GM19463 (cell line): ENCODE measurements around the gene SFXN4.
"Not testable (repeated sequence)": the region's sequence is repeated elsewhere in the genome, so short reads cannot be mapped to it uniquely, and the experiment has no call there.

ENCODE experiments used
- ATAC-seq: cut with Tn5 transposase; IDR thresholded peaks from one replicate; pipeline ENCODE4 v1.9.1; 2021; ENCODE audit warnings: mild to moderate bottlenecking, moderate library complexity; ENCODE audit not compliant: unreplicated experiment

SFXN4 gene

GRCh38 chr10:119190954-119191785 is 25.7 kb upstream of the SFXN4 start:
- no peak for ATAC-seq

- ATAC-seq: no peak
These were observed 24.8 kb upstream of the SFXN4 start for GRCh38 chr10:119190353-119190752.

- peak; percentile 71 for ATAC-seq
These were observed 24.3 kb upstream of the SFXN4 start for GRCh38 chr10:119189811-119190282.

GRCh38 chr10:119183664-119184412 is 18.3 kb upstream of the SFXN4 start:
- ATAC-seq: no peak

- ATAC-seq: not testable (repeated sequence)
These were observed 15.4 kb upstream of the SFXN4 start for GRCh38 chr10:119180850-119181400.

- ATAC-seq: peak; percentile 92
These were observed 13.0 kb upstream of the SFXN4 start, which contains the start of gene PRDX3 for GRCh38 chr10:119178372-119179119. PRDX3 (minus strand) TSS chr10:119178812; CDS start chr10:119178790, 22 bp downstream.

GRCh38 chr10:119177708-119178371 is 12.3 kb upstream of the SFXN4 start:
- no peak for ATAC-seq

GRCh38 chr10:119176166-119176565 is 10.7 kb upstream of the SFXN4 start:
- ATAC-seq: no peak

GRCh38 chr10:119174109-119174508 is 8.6 kb upstream of the SFXN4 start:
- no peak for ATAC-seq

- no peak for ATAC-seq
These were observed 1.5 kb upstream of the SFXN4 start for GRCh38 chr10:119167041-119167440.

GRCh38 chr10:119166564-119166963 is 1.1 kb upstream of the SFXN4 start:
- no peak for ATAC-seq

GRCh38 chr10:119166118-119166500 is 595 bp upstream of the SFXN4 start:
- no peak for ATAC-seq

GRCh38 chr10:119162452-119163092 is 2.9 kb downstream of the SFXN4 start:
- no peak for ATAC-seq

GRCh38 chr10:119161680-119162451 is 3.6 kb downstream of the SFXN4 start:
- no peak for ATAC-seq

- no peak for ATAC-seq
These were observed 6.2 kb downstream of the SFXN4 start for GRCh38 chr10:119159332-119159731.

- ATAC-seq: no peak
These were observed 11.9 kb downstream of the SFXN4 start for GRCh38 chr10:119153661-119154060.

GRCh38 chr10:119153041-119153440 is 12.5 kb downstream of the SFXN4 start:
- no peak for ATAC-seq

GRCh38 chr10:119151601-119152000 is 13.9 kb downstream of the SFXN4 start:
- ATAC-seq: not testable (repeated sequence)

GRCh38 chr10:119149729-119150128 is 15.8 kb downstream of the SFXN4 start:
- ATAC-seq: no peak
